HG02885 (cell line): Measurements from ENCODE around the gene KCND2.
"Not testable (repeated sequence)": the region's sequence is repeated elsewhere in the genome, so short reads cannot be mapped to it uniquely, and the experiment has no call there.

Experiments
- ATAC-seq: cut with Tn5 transposase; IDR thresholded peaks from one replicate; pipeline ENCODE4 v1.9.1; 2021; ENCODE audit warnings: mild to moderate bottlenecking; ENCODE audit not compliant: unreplicated experiment, poor library complexity

Gene KCND2

GRCh38 chr7:120564145-120564544, 291.2 kb downstream of the KCND2 start:
- no peak for ATAC-seq

GRCh38 chr7:120567204-120567603, 294.2 kb downstream of the KCND2 start:
- no peak for ATAC-seq

GRCh38 chr7:120578657-120579056, 305.7 kb downstream of the KCND2 start:
- not testable (repeated sequence) for ATAC-seq

- ATAC-seq, result no peak
These were observed 309.9 kb downstream of the KCND2 start for GRCh38 chr7:120582916-120583315.

- no peak for ATAC-seq
These were observed 311.1 kb downstream of the KCND2 start for GRCh38 chr7:120583899-120584586.

- no peak for ATAC-seq
These were observed 313.6 kb downstream of the KCND2 start for GRCh38 chr7:120586571-120586970.

GRCh38 chr7:120587243-120587642, 314.3 kb downstream of the KCND2 start:
- ATAC-seq, result no peak

GRCh38 chr7:120588416-120588815, 315.4 kb downstream of the KCND2 start:
- ATAC-seq, result no peak

GRCh38 chr7:120588862-120589261, 315.9 kb downstream of the KCND2 start:
- no peak for ATAC-seq

- ATAC-seq, result no peak
These were observed 327.6 kb downstream of the KCND2 start for GRCh38 chr7:120600607-120601006.

- ATAC-seq, result no peak
These were observed 330.4 kb downstream of the KCND2 start for GRCh38 chr7:120603366-120603765.

- ATAC-seq, result no peak
These were observed 336.3 kb downstream of the KCND2 start for GRCh38 chr7:120609136-120609753.

- ATAC-seq, result no peak
These were observed 339.0 kb downstream of the KCND2 start for GRCh38 chr7:120611975-120612374.

GRCh38 chr7:120615703-120616102, 342.7 kb downstream of the KCND2 start:
- ATAC-seq, result peak; percentile 80

GRCh38 chr7:120617275-120617674, 344.3 kb downstream of the KCND2 start:
- ATAC-seq, result no peak

- no peak for ATAC-seq
These were observed 355.3 kb downstream of the KCND2 start for GRCh38 chr7:120628251-120628650.

GRCh38 chr7:120639884-120640283, 366.9 kb downstream of the KCND2 start:
- no peak for ATAC-seq

GRCh38 chr7:120645966-120646365, 373.0 kb downstream of the KCND2 start:
- no peak for ATAC-seq

- ATAC-seq, result no peak
These were observed 381.3 kb downstream of the KCND2 start for GRCh38 chr7:120654241-120654640.

GRCh38 chr7:120658516-120658915, 385.5 kb downstream of the KCND2 start:
- ATAC-seq, result no peak

- no peak for ATAC-seq
These were observed 389.3 kb downstream of the KCND2 start for GRCh38 chr7:120662291-120662690.

GRCh38 chr7:120665068-120665467, 392.1 kb downstream of the KCND2 start:
- no peak for ATAC-seq
